H1 (cell line): ENCODE results near the gene FGD4. TPM values are rescaled to one million over a fixed set of nuclear protein-coding genes. Genes with fewer than 3 reads are reported as not detected.
A peak's percentile ranks its signal among the peaks of the same experiment; 100 is the strongest.

ENCODE experiments used
- CTCF ChIA-PET: fragments of 300-600 bp; sonication (Branson Sonifier 250); formaldehyde crosslinking; loops from one replicate; lab custom pipeline; 2021; ENCODE audit not compliant: partially characterized antibody; lab: Charles Lee
- POLR2A ChIA-PET: fragments of 300-600 bp; sonication (Branson Sonifier 250); formaldehyde crosslinking; loops from one replicate; lab custom pipeline; 2021; ENCODE audit warnings: inconsistent platforms; ENCODE audit not compliant: partially characterized antibody; lab: Charles Lee
- DNase-seq, 2 experiments: peaks; one replicate each; pipeline versions ENCODE4 v3.0.0 to v3.0.0-alpha.2; 2010 to 2022; ENCODE audit warnings: low spot score in 2 of 2, low read depth in 1 of 2, mixed read lengths in 1 of 2
- FAIRE-seq: peaks from 2 replicates; lab custom pipeline; 2011; peaks lifted over from hg19 to GRCh38; lab: Jason Lieb, UNC
- H2AFZ ChIP-seq: 2 replicates; pipeline ENCODE4 v1.8.1; 2012; ENCODE audit warnings: low read length, inconsistent platforms
- H2AK5ac ChIP-seq: 2 replicates; pipeline ENCODE4 v1.6.1; 2013; ENCODE audit warnings: low read depth, low read length
- H2BK120ac ChIP-seq: replicated peaks from 2 replicates; pipeline ENCODE3; 2013; ENCODE audit warnings: low read depth, low read length, inconsistent platforms
- H2BK12ac ChIP-seq: 2 replicates; pipeline ENCODE4 v1.6.1; 2013; ENCODE audit warnings: low read depth, low read length
- H2BK15ac ChIP-seq: 2 replicates; pipeline ENCODE4 v1.6.1; 2013; ENCODE audit warnings: low read length
- H2BK20ac ChIP-seq: 2 replicates; pipeline ENCODE4 v1.6.1; 2013; ENCODE audit warnings: low read length
- H2BK5ac ChIP-seq: 2 replicates; pipeline ENCODE4 v1.6.1; 2013; ENCODE audit warnings: low read depth, low read length
- H3K14ac ChIP-seq: 2 replicates; pipeline ENCODE4 v1.6.1; 2013; ENCODE audit warnings: inconsistent platforms; ENCODE audit not compliant: insufficient read length
- H3K18ac ChIP-seq: 2 replicates; pipeline ENCODE4 v1.6.1; 2013; ENCODE audit warnings: low read length; ENCODE audit errors: extremely low read depth
- H3K23ac ChIP-seq: 2 replicates; pipeline ENCODE4 v1.6.1; 2013; ENCODE audit warnings: inconsistent platforms; ENCODE audit not compliant: insufficient read length
- H3K23me2 ChIP-seq: 2 replicates; pipeline ENCODE4 v1.6.1; 2013; ENCODE audit warnings: low read depth, low read length
- H3K27ac ChIP-seq: 2 replicates; pipeline ENCODE4 v1.6.1; 2011; ENCODE audit warnings: low read depth, low read length, inconsistent platforms
- H3K27me3 ChIP-seq, 4 experiments: replicated peaks in 1 of 4; 1 replicate in 1 of 4; 2 replicates in 3 of 4; pipeline versions ENCODE4 v1.6.1 to v1.8.1; 2011 to 2013; ENCODE audit warnings: low read length in 3 of 4, mild to moderate bottlenecking in 3 of 4, inconsistent platforms in 2 of 4, mixed read lengths in 2 of 4, moderate library complexity in 1 of 4; ENCODE audit not compliant: control insufficient read depth in 3 of 4, insufficient read depth in 3 of 4; ENCODE audit errors: extremely low read depth in 1 of 4
- H3K36me3 ChIP-seq, 4 experiments: 2 replicates each; pipeline versions ENCODE4 v1.6.1 to v1.8.1; 2011 to 2013; ENCODE audit warnings: mild to moderate bottlenecking in 4 of 4, low read length in 3 of 4, moderate library complexity in 2 of 4, control low read depth in 1 of 4, inconsistent platforms in 1 of 4; ENCODE audit not compliant: insufficient read depth in 4 of 4, control insufficient read depth in 2 of 4
- H3K4ac ChIP-seq: replicated peaks from 2 replicates; pipeline ENCODE3; 2013; ENCODE audit warnings: low read length, low read depth, mixed read lengths, inconsistent platforms; ENCODE audit not compliant: insufficient read length
- H3K4me1 ChIP-seq, 4 experiments: replicated peaks in 1 of 4; 1 replicate in 1 of 4; 2 replicates in 3 of 4; pipeline versions ENCODE4 v1.6.1 to v1.8.1; 2011 to 2013; ENCODE audit warnings: low read length in 3 of 4, inconsistent platforms in 2 of 4, mixed read lengths in 1 of 4; ENCODE audit not compliant: insufficient read depth in 4 of 4, control insufficient read depth in 3 of 4
- H3K4me2 ChIP-seq, 2 experiments: 2 replicates each; pipeline versions ENCODE4 v1.6.1 to v1.8.1; 2011 to 2013; ENCODE audit warnings: low read depth in 2 of 2, low read length in 2 of 2, control low read depth in 1 of 2, inconsistent platforms in 1 of 2, mild to moderate bottlenecking in 1 of 2; ENCODE audit not compliant: insufficient read depth in 1 of 2
- H3K4me3 ChIP-seq, 4 experiments: fragments of 200-600, 300-600 bp in 1 of 4; sonication (generic), shearing (Covaris generic), sonication (Bioruptor Twin) in 1 of 4; 2 replicates each; pipeline versions ENCODE4 v1.5.1 to v1.8.1; 2011 to 2016; ENCODE audit warnings: low read length in 4 of 4, low read depth in 3 of 4, control low read depth in 2 of 4, inconsistent platforms in 2 of 4, mild to moderate bottlenecking in 2 of 4, mixed read lengths in 1 of 4, moderate library complexity in 1 of 4; ENCODE audit not compliant: insufficient read depth in 2 of 4; ENCODE audit errors: extremely low read depth in 1 of 4
- H3K56ac ChIP-seq: replicated peaks from 2 replicates; pipeline ENCODE3; 2013; ENCODE audit warnings: low read depth, mild to moderate bottlenecking, mixed read lengths, low read length, inconsistent platforms; ENCODE audit not compliant: insufficient read length
- H3K79me1 ChIP-seq: 2 replicates; pipeline ENCODE4 v1.6.1; 2013; ENCODE audit warnings: low read depth, low read length, control low read depth
- H3K79me2 ChIP-seq, 2 experiments: 2 replicates each; pipeline versions ENCODE4 v1.6.1 to v1.8.1; 2012 to 2013; ENCODE audit warnings: low read length in 2 of 2, mild to moderate bottlenecking in 2 of 2, inconsistent platforms in 1 of 2; ENCODE audit not compliant: insufficient read depth in 2 of 2, control insufficient read depth in 1 of 2
- H3K9ac ChIP-seq, 4 experiments: replicated peaks in 1 of 4; 1 replicate in 1 of 4; 2 replicates in 3 of 4; pipeline versions ENCODE4 v1.6.1 to v1.8.1; 2011 to 2013; ENCODE audit warnings: low read depth in 3 of 4, low read length in 3 of 4, control low read depth in 2 of 4, mild to moderate bottlenecking in 2 of 4, moderate library complexity in 2 of 4, inconsistent platforms in 1 of 4; ENCODE audit errors: extremely low read depth in 1 of 4
- H3K9me3 ChIP-seq, 2 experiments: 2 replicates each; pipeline versions ENCODE4 v1.6.1 to v1.8.1; 2012 to 2013; ENCODE audit warnings: mild to moderate bottlenecking in 2 of 2, moderate library complexity in 2 of 2, control low read depth in 1 of 2, inconsistent platforms in 1 of 2, low read depth in 1 of 2, low read length in 1 of 2, mixed read lengths in 1 of 2; ENCODE audit not compliant: insufficient read depth in 2 of 2
- H4K20me1 ChIP-seq, 2 experiments: replicated peaks in 1 of 2; 2 replicates each; pipeline versions ENCODE3 to v1.8.1; 2011 to 2013; ENCODE audit warnings: inconsistent platforms in 2 of 2, low read length in 2 of 2, mild to moderate bottlenecking in 1 of 2; ENCODE audit not compliant: insufficient read depth in 2 of 2, control insufficient read depth in 1 of 2
- H4K5ac ChIP-seq: 2 replicates; pipeline ENCODE4 v1.6.1; 2013; ENCODE audit warnings: low read length, low read depth, mixed read lengths, inconsistent platforms; ENCODE audit not compliant: insufficient read length
- H4K8ac ChIP-seq: 2 replicates; pipeline ENCODE4 v1.8.0; 2013; ENCODE audit warnings: mild to moderate bottlenecking, moderate library complexity, low read length, inconsistent platforms; ENCODE audit not compliant: insufficient read depth; ENCODE audit errors: extremely low read depth
- H4K91ac ChIP-seq: replicated peaks from 2 replicates; pipeline ENCODE3; 2013; ENCODE audit warnings: low read length, mixed read lengths, inconsistent platforms; ENCODE audit not compliant: insufficient read length
- FOSL1 ChIP-seq: IDR thresholded peaks from 2 replicates; pipeline ENCODE4 v1.6.1; 2011; ENCODE audit warnings: mild to moderate bottlenecking, low read depth, low read length, moderate library complexity; ENCODE audit not compliant: insufficient read depth
- NRF1 ChIP-seq: IDR thresholded peaks from 2 replicates; pipeline ENCODE4 v1.6.1; 2011; ENCODE audit warnings: mild to moderate bottlenecking, low read depth, low read length, improper control_type of control experiment
- WGBS, 2 experiments: shearing (Covaris generic) in 1 of 2; methylation state at CpG; one replicate each; pipeline versions ENCODE4 v1.1.6 to v1.1.7; 2013 to 2015; ENCODE audit warnings: low lambda C conversion rate in 2 of 2, mixed read lengths in 2 of 2, inconsistent platforms in 1 of 2, low coverage in 1 of 2, missing lambda C conversion rate in 1 of 2; ENCODE audit not compliant: insufficient replicate concordance in 2 of 2, insufficient coverage in 1 of 2, insufficient read length in 1 of 2; ENCODE audit errors: extremely low coverage in 1 of 2, missing lambda C conversion rate in 1 of 2; 5-methylcytosine and 5-hydroxymethylcytosine counted together
- polyA plus RNA-seq, 7 experiments: library from polyadenylated mRNA; depleted of rRNA in 3 of 7; stranded (reverse) in 5 of 7; unstranded in 2 of 7; fragments of >200 nt in 5 of 7; fragments of 200-250 nt in 2 of 7; gene quantifications; 1 replicate in 5 of 7; 2 replicates in 1 of 7; 4 replicates in 1 of 7; pipeline versions ENCODE4 v1.2.1 to v1.2.3, GENCODE V29; 2011 to 2013; ENCODE audit warnings: missing spikeins in 2 of 7, mixed read lengths in 2 of 7
- total RNA-seq: library from RNA; stranded (reverse); fragmentation: NEBNext Ultra II Directional; extraction: Animal tissue kit (Norgen Biotek cat#: 25700); gene quantifications from 2 replicates; pipeline ENCODE4 v1.2.1, GENCODE V29; 2021

FGD4 gene
- total and polyA plus RNA-seq, 2 of the 8 experiments (the other 6 are each of a cell fraction or from before 2014, with no cell fraction given): 8.5 to 48.2 TPM

DNA sequence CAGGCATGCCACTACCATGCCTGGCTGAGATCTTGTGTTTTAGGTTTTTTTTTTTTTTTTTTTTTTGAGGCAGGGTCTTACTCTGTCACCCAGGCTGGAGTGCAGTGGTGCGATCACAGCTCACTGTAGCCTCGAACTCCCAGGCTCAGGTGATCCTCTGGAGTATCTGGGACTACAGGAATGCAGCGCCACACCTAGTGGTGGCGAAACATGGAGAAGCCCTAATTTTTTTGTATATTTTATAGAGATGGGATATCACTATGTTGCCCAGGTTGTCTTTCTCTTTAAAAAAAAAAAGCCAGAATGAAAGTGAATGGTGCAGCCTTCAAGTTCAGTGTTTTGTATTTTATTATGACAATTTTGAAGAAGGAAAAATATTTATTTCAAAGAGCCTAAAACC is 44.1 kb downstream of the FGD4 start:
- no peak overlapping the region for H3K4me3 ChIP-seq
- DNase-seq: no peak
- no peak overlapping the region for H2BK120ac ChIP-seq
- H3K27me3 ChIP-seq: no peaks in the 10 kb centered on the region
- no peak overlapping the region for H2AFZ ChIP-seq
- no peak overlapping the region for H3K4ac ChIP-seq
- H2BK5ac ChIP-seq: peak overlapping the region; percentile 21; the same call in 1 of the 2 replicates
- no peaks in the 10 kb centered on the region for H3K36me3 ChIP-seq
- peaks cover 7 to 13% of the 10 kb centered on the region in 2 experiments for H4K20me1 ChIP-seq
- 88% methylated on average over 4 of the region's 4 CpGs; no CpG with 5 or more reads in 1 of the 2 experiments for WGBS, 2 experiments
- no peaks in the 10 kb centered on the region for H3K23me2 ChIP-seq
- no peak overlapping the region for H3K27ac ChIP-seq
- no peaks in the 10 kb centered on the region for H3K9me3 ChIP-seq
- H4K5ac ChIP-seq: no peak overlapping the region
- H3K4me1 ChIP-seq: peaks cover 0 to 18% (median 16%) of the 10 kb centered on the region in 4 experiments; a peak in 6 of 7 replicates
- no peak overlapping the region for H2AK5ac ChIP-seq
- H2BK12ac ChIP-seq: no peak overlapping the region
- peaks cover 7% of the 10 kb centered on the region; the same call in 1 of the 2 replicates for H3K79me1 ChIP-seq
- H3K4me2 ChIP-seq: no peak overlapping the region
- ChIA-PET CTCF (interaction anchor here (0.6 to 2.3 kb wide), 5 partner anchors 11 to 777 kb away, joined by 3 to 6 read pairs (median 4); no protein-coding TSS in a partner anchor), POLR2A (interaction anchor here (0.6 to 1.5 kb wide), 3 partner anchors 13 to 43 kb away, joined by 3 to 4 read pairs (median 3); no protein-coding TSS in a partner anchor)
- no peak overlapping the region for H4K91ac ChIP-seq
- no peak for FAIRE-seq
- H4K8ac ChIP-seq: no peak overlapping the region
- H3K56ac ChIP-seq: no peak overlapping the region
- H2BK15ac ChIP-seq: no peak overlapping the region
- no peak overlapping the region for H3K9ac ChIP-seq
- H3K23ac ChIP-seq: no peak overlapping the region
- no peak overlapping the region for H3K18ac ChIP-seq
- H3K79me2 ChIP-seq: peaks cover 19 to 98% of the 10 kb centered on the region in 2 experiments
- H2BK20ac ChIP-seq: no peak overlapping the region
- no peak overlapping the region for H3K14ac ChIP-seq
- TF ChIP-seq FOSL1 (no peak), NRF1 (no peak)
